ENCODE results near the gene POU2AF1.

- TF ChIP-seq USF1 (IDR thresholded peaks at IDR 0.05) (no peak), NFIC (IDR thresholded peaks at IDR 0.05) (no peak), CEBPB (IDR thresholded peaks at IDR 0.05) (no peak), CREB1 (IDR thresholded peaks at IDR 0.05; ENCODE audit: low read depth) (no peak)
Measured at GRCh38 chr11:111302298-111302697, 76.8 kb downstream of the POU2AF1 start.
